Stimulated activated CD8-positive, alpha-beta memory T cell treated with anti-CD3 and anti-CD28 coated beads, Interleukin-15, amount 100 ng/mL, for 48 hours (primary cell): ENCODE measurements around the gene LPAR5.
A peak's percentile ranks its signal among the peaks of the same experiment; 100 is the strongest.

ENCODE experiments used
- DNase-seq, 2 donors: peaks; one replicate each; pipeline ENCODE4 v3.0.0-alpha.2; 2020; ENCODE audit warnings: low read depth in 2 of 2

Gene LPAR5

DNA sequence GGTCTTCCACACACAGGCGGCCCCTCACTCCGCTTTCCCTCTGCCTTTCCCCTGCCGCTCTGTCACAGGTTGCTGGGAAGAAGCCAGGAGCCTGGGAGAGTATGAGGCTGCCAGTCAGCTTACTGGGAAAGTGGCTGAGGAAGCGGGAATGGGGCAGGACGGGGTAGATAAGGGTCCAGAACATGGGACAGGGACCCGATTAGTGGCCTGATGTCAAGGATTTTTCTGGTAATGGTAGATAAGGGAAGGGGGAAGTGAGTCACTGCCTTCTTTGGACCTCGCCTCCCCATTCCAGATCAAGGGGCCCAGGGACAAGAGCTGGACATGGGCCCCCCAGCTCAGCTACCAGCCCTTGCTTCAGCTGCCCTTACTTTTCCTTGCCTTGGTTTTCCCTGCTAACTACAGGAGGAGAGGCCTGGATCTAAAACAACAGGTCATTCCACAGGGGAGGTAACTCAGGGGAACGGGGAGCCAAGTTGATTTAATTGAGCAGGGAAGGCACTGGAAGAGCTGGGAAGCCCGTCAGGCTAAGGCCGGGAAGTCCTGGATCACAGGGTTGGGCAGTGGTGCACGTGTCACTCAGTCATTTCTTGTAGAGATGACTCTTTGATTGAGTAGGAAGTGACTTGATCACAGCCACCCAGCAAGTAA is 3.5 kb upstream of the LPAR5 start:
- DNase-seq = no peak

DNA sequence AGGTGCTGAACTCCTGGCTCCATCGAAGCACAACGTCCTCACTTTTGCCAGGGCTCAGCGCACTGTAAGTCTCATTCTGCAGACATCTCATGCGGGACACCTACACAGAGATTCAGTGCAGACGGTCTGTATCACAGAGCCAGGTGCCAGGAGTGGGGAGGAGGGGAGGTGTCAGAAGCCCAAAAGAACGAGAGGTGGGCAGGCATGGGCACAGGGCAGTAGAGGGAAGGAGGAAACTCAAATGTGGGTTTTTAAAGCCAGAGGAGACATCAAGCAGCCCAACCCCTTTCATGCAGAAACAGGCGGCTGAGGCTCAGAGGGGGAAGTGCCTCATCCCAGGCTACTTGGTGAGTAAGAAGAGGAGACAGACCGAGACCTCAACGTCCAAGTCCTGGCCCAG is 2.5 kb upstream of the LPAR5 start:
- no peak for DNase-seq

DNA sequence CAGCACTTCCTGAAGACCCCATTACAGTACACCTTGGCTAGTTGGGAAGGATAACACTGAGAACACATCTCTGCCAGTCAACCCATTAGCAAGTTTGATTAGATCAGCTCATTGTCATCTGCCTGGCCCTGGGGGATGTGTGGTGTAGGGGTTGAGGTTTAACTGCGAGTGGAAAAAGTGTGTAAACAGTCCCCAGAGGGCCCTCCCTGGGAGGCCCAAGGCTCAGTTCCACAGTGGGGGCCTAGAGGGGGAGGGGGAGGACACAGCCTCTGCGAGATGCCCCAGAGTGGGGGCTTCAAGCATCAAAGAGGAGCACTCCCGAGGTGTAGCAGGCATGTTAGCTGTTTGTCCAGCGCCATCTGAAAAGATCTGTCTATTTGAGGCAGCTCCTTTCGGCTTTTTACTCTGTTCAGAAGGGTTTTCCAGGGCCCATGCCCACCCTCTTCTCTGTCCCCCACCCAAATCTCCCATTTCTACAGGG is 344 bp downstream of the LPAR5 start:
- peak; percentile 66 to 67 for DNase-seq

DNA sequence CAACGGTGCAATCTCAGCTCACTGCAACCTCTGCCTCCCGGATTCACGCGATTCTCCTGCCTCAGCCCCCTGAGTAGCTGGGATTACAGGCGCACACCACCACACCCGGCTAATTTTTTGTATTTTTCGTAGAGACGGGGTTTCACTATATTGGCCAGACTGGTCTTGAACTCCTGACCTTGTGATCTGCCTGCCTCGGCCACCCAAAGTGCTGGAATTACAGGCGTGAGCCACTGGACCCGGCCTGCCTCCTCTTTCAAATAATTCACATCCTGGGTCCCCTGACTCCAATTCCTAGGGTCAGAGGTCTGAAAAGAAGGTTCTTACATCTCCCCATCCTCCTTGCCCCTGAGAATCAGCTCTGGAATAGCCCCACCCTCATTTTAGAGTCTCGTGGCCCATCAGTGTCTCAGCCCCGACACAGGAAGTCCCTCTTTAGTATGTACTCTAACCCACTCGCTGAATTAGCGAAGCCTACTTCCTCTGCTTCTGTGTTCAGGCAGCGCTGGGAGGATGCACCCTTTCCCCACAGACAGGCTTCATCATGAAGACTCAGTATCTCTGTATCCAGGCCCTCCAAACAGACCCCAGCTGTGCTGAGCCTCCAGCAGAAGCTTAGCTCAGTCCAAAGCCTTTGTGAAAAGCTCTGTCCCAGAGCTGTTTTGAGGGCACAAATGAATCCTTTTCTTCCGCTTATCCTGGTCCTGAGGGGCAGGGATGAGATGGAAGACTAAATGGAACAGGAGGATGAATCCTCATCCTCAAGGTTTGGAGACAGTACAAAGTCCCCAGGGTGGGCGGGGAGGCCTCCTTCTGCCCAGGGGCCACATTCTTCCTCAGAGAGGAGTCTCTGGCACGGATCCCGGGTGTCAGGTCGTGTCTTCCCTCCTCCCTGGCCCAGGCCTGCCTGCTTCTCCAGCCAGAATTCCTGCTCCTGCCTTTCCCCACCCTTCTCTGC is 3.5 kb downstream of the LPAR5 start:
- peak in 1 of 2 donors; percentile 31 for DNase-seq

DNA sequence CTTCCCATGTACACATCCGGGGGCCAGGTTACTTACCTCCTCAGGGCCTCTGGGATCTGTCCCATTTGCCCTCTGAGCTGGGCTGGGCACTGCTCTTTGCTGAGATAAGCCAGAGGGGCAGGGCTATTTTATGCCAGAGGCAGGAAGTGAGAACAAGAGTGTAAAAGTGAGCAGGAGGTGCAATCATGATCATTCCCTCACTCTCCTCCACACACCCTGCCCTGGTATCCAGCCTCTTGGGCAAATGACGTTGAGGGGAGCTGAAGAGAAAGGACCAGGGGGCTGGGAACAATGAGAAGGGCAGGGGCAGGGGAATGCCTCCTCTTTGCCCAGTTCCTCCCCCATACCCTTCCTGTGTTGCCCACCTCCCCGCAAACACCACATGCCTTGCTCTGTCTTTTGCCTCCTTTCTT is 4.2 kb downstream of the LPAR5 start:
- no peak for DNase-seq

DNA sequence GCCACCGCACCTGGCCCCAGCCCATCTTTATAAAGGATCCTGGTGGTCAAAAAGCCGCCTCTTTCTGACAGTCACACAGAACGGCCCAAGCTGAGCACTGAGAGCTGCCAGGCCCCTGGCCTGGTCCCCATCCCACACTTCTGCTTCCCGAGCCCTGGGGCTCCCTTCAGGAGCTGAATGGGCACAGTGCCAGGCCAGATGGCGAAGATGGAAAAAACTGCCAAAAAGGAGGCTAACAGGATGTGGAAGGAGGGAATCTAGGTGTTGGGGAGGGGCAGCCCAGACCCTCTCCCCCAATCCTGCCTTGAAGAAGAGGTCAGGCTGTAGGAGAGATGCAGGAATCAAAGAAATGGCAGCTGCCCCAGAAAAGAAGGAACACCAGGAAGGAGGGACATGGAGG is 5.0 kb downstream of the LPAR5 start:
- DNase-seq = no peak

DNA sequence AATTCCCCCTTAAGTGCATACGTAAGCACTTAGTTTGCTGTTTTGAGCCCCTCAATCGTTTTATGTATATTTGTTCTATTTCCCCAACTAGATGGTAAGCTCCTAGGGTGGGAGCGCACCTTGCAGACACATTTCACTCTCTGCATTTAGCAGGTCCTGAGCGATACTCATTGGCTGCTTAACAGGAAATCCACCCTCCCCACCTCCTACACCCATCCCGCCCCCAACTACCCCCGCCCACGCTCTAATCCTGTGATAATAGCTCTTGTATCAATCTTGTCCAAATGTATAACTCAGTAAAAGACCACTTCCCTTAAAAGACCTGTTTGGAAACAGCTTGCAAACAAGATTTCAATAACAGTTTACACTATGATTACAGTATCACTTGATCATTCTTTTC is 8.1 kb downstream of the LPAR5 start:
- no peak for DNase-seq

DNA sequence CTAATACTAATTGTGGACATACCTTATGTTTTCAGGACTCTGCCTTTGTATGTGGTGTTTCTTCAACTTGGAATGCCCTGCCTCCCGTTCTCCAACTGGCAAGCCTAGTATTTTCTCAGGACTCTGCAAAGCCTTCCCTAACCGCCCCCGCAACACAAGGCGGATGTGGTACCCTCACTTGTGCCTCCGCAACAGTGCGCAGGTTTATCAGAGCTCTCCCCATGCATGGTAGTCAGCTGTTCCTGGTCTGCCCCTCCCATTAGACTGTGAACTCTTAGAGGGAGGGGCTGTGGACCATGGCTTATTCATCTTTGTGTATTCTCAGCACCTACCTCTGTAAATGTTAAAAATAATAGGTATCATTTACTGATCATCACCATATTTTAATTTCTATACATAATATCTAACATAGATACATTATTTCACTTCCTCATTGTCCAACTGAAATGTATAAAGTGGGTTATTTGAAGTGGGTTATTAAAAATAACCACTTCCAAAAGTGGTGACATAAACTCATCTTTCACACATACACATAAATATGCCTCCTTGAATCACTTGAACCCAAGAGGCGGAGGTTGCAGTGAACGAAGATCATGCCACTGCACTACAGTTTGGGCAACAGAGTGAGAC is 9.0 kb downstream of the LPAR5 start:
- DNase-seq = no peak

DNA sequence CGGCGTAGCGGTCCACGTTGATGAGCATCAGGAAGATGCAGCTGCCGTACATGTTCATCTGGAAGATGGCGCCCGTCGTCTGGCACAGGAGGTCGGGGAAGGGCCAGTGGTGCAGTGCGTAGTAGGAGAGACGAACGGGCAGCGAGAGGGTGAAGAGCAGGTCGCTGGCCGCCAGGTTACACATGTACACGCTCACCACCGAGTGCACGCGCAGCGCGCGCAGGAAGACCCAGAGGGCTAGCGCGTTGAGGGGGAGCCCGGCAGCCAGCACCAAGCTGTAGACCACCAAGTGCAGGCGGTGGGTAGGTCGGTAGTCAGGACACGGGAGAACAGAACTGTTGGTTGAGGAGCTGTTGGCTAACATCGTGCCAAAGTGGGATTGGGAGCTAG is 14.9 kb downstream of the LPAR5 start:
- no peak for DNase-seq

DNA sequence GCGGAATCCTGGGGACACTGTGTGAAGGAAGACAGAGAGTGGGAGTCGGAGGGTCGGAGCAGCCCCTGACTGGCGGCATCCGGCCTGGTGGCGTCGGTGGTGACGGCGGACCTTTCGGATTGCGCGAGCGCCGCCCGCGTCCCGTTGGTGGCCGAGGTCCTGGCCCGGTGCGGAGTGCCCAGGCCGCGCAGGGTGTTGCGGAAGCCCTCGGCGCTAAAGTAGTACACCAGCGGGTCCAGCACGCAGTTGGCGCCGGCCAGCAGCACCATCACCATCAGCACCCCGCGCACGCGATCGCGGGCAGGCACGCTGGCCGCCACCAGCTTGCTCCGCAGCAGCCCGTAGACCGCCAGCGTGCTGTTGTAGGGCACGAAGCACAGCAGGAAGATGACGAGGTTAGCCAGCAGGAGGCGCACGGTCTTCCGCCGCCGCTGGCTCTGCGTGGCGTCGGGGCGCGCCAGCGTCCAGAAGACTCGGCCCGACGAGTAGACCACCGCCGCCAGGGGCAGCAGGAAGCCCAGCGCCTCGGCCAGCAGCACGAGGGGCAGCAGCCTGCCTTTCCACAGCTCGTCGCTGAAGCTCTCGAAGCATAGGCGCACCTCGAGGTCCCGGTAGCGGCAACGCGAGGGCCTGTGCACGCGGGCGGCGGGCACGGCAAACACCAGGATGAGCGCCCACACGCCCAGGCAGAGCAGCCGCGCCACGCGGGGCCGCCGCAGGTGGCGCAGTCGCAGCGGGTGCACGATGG is 15.4 kb downstream of the LPAR5 start:
- no peak for DNase-seq

DNA sequence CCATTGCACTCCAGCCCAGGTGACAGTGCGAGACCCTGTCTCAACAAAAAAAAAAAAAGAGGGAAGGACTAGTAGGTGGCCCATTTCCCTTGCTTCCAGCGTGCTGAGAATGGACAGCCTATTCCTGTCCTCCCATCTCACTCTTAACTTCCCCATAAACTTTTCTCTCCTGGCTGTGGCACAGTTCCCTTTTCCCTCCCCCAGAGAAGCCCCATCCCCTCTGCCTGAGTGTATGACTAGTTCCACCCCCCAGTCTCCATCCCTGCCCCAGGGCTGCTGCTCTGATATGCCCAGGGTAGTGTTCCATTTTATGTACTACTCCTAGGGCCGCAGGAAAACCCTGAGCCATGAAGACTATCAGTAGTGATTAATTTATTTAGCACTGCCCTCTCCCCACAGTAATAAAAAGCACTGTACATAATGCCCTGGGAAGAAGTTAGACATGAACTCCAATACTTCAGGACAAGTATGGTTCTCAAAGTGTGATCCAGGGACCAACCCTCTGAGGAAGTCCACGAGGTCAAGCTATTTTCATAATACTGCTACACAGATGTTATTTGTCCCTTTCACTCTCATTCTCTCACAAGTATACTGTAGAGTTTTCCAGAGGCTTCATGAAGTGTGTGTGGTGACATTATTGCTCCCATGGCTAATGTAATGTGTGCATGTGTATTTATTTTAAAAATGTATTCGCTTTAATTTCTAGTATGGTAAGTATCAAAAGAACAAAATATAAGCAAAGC is 17.1 kb downstream of the LPAR5 start:
- no peak for DNase-seq

DNA sequence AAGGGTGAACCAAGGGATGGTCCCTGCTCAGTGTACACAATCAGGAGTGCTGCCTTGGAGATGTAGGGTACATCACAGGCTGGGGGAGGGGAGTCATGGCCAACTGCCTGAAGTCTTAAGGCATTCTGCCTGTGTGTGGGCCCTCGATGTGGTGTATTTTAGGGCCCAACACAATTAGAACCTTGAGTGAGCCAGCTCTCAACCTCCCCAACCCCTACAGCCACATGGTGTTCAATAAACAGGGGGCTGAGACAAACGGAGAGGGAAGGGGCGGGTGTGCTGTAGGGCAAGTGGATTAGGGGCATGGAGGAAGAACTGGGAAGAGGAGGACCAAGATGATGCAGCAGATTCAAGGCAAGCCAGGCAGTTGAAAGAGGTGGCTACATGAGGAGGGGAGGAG is 20.0 kb downstream of the LPAR5 start:
- no peak for DNase-seq

DNA sequence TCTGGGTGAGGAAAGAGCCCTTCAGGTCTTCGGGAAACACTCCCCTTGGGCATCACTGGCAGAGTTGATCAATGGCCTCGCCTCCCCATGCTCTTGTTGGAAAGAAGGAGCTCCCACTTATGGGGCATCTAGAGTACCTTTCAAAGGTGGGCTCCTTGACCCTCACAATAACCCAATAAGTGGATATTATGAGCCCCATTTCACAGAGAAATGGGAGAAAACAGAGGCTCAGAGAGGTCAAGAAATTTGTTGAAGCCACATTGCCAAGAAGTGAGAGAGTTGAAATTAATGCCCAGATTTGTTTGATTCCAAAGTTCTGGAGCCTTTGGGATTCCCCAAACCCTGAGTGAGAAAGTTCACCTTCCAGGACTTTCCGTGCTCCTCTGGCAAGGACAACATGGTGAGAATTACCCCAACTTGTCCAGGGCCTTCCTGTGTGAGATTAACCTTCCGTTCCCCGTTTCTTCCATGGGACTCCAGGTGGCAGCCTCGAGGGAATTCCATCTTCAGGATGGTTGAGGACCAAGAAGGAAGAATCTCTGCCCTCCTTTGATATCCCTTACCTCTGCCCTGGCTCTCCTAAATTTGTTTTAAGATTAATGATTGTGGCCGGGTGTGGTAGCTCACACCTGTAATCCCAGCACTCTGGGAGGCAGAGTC is 21.1 kb downstream of the LPAR5 start:
- DNase-seq = no peak

DNA sequence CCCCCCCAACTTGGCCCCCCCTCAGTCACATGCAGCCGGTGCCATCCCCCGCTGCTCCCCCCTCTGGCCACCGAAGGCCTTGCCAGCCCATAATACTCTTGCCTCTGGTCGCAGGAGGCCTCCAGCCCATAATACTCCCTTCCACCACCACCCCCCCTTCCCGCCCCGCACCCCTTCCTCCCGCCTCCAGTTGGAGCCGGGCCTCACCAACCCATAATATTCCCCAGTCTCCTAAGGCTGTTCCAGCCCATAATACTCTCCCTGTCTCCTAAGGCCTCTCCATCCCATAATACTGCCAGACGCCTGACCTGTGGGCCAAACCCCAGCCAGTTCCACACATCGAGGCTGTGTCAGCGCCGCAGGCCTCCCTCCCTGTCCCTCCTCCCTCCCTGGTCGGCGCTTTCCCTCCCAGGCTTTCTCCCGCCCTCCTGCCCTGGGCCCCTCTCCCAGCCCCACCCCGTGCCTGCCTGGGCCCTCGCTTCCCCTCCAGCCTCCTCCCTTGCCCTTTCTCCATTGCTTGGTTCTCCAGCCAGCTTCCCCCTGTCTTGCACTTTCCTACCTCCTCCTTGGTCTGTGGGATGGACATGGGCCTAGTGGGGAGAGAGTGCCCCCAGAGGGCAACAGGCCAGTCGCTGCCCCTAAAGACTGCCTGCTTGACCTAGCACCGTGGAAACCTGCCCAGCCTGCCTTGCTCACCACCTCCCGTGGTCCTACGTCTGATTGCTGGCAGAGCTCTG is 21.8 kb downstream of the LPAR5 start:
- no peak for DNase-seq

DNA sequence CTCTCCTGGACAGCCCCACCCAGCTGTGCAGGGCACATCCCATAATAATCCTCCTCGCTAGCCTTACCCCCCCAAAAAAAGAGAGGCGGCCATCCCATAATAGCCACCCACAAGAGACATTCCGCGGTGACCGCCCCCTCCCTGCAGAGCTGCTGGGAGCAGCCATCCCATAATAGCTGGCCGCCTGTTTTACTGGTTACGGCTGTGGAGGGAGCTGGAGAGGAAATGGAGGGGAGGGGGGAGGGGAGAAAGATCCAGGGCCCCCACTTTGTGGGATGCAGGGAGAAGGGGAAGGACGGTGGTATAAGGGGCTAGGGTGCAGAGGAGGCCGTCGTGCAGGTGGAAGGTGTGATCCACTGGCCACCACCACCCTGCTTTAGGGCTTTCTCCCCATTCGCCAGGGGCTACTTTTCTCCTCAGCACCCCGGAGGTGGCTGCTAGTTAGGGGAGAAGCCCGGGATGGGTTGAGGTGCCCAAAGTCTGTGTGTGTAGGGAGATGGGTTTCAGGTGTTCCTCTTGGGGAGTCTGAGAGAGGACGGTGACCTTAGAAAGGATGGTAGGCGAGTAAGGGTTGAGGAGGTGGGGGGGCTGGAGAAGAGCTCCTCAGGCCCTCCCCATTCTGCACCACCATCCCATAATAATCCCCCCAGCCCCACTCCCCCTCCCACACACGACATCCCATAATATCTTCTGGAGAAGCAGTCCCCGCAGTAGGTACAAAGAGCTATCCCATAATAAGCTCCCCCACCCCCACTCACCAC is 22.6 kb downstream of the LPAR5 start:
- DNase-seq = no peak

DNA sequence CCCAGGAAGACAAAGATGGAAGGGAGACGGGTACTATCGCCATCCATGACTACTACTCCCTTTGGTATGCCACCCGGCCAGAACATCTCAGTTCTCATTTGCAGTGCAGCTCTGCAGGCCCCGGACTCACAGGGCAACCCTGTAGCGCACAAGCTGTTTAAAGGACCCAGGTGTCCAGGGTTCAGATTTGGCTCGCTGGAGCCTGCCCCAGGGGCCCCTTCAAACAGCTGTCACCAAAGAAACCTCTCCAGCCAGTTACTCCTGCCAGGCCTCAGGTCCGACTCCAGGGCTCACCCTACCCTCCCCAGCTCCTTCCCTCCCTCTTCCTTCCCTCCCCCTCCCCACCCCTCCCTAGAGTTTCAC is 23.1 kb downstream of the LPAR5 start:
- DNase-seq = no peak

DNA sequence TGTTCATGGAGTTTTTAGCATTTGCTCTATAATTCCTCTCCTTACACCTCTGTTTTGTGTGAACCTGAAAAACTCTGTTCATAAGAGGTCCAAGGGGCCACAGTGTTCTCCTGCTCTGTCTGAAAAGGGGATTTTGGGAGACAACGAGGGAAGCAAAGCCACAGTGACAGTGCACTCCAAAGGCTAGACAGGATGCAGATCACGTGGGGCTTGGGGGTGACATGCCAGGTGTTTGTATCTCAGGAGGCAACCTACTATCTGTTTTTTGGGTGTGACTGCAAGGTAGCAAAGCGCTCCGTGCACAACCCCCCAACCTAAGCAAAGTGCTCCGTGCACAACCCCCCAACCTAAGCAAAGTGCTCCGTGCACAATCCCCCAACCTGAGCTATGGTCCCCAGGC is 23.5 kb downstream of the LPAR5 start:
- no peak for DNase-seq

DNA sequence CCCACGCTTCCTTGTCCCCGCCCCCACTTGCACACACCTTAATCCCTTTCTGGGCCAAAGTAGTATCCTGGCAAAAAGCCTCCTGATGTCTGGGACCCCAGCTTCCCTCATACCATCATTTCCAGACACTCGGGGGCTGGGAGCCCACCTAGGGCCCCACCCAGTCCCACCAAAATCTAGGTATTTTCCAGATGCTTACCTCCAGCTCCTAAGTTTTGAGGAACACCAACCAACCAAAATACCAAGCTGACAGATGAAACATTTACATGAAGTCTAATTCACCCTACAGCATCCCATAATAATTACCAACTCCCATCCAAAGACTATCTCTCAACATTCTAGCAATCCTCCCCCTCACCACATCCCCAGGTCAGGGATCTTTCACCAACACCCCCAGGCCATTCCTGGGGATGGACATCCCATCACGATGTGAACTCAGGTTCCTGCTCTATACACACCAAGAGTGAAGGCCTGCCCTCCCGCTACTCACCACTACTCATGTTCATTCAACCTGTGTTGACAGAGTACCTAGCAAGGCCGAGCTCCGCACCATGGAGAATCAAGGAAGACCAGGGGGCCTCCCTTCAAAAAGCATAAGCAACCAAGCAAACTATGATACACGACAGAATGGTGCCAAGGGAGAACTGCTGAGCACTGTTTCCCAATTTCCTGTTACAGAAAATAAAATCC is 27.0 kb downstream of the LPAR5 start:
- no peak for DNase-seq
